Astrocyte (in vitro differentiated cells and primary cell): ENCODE results near the gene ZMIZ1. TPM values are rescaled to one million over a fixed set of nuclear protein-coding genes. Genes with fewer than 3 reads are reported as not detected.

Experiments used
- DNase-seq: peaks from one replicate; pipeline ENCODE4 v3.0.0-alpha.2; 2010; ENCODE audit warnings: low read depth
- FAIRE-seq: peaks from 2 replicates; lab custom pipeline; 2011; peaks lifted over from hg19 to GRCh38; lab: Jason Lieb, UNC
- H2AFZ ChIP-seq: 2 replicates; pipeline ENCODE4 v1.6.0; 2012; ENCODE audit warnings: low read depth, low read length, inconsistent platforms
- H3K27ac ChIP-seq: 2 replicates; pipeline ENCODE4 v1.5.1; 2011; ENCODE audit warnings: low read depth, low read length, inconsistent platforms
- H3K27me3 ChIP-seq: 2 replicates; pipeline ENCODE4 v1.6.0; 2011; ENCODE audit warnings: low read length, inconsistent platforms; ENCODE audit not compliant: insufficient read depth
- H3K36me3 ChIP-seq: 2 replicates; pipeline ENCODE4 v1.5.1; 2011; ENCODE audit warnings: low read length, inconsistent platforms; ENCODE audit not compliant: insufficient read depth
- H3K4me1 ChIP-seq: 2 replicates; pipeline ENCODE4 v1.5.1; 2011; ENCODE audit warnings: low read length, inconsistent platforms; ENCODE audit not compliant: insufficient read depth
- H3K4me2 ChIP-seq: 2 replicates; pipeline ENCODE4 v1.6.0; 2012; ENCODE audit warnings: low read length, inconsistent platforms
- H3K4me3 ChIP-seq: 2 replicates; pipeline ENCODE4 v1.5.1; 2011; ENCODE audit warnings: low read depth, mild to moderate bottlenecking, low read length, inconsistent platforms; ENCODE audit not compliant: insufficient read depth
- H3K79me2 ChIP-seq: 2 replicates; pipeline ENCODE4 v1.6.0; 2012; ENCODE audit warnings: mild to moderate bottlenecking, low read length, inconsistent platforms; ENCODE audit not compliant: insufficient read depth
- H3K9ac ChIP-seq: 2 replicates; pipeline ENCODE4 v1.6.0; 2012; ENCODE audit warnings: mild to moderate bottlenecking, low read length, inconsistent platforms
- H3K9me3 ChIP-seq: 2 replicates; pipeline ENCODE4 v1.5.1; 2012; ENCODE audit warnings: low read depth, mild to moderate bottlenecking, low read length, inconsistent platforms; ENCODE audit not compliant: insufficient read depth
- H4K20me1 ChIP-seq: 2 replicates; pipeline ENCODE4 v1.6.0; 2012; ENCODE audit warnings: low read length, inconsistent platforms; ENCODE audit not compliant: insufficient read depth
- H3K27ac Mint-ChIP-seq: one replicate; pipeline ENCODE4 v1.8.0; 2021; ENCODE audit warnings: mild to moderate bottlenecking, mixed read lengths; ENCODE audit not compliant: unreplicated experiment
- H3K27me3 Mint-ChIP-seq: one replicate; pipeline ENCODE4 v1.8.0; 2021; ENCODE audit warnings: low read depth, mixed read lengths; ENCODE audit not compliant: unreplicated experiment
- H3K36me3 Mint-ChIP-seq: one replicate; pipeline ENCODE4 v1.8.0; 2021; ENCODE audit warnings: low read depth, mixed read lengths; ENCODE audit not compliant: unreplicated experiment
- H3K4me1 Mint-ChIP-seq: one replicate; pipeline ENCODE4 v1.8.0; 2021; ENCODE audit warnings: low read depth, mixed read lengths; ENCODE audit not compliant: unreplicated experiment
- H3K4me3 Mint-ChIP-seq: one replicate; pipeline ENCODE4 v1.8.0; 2021; ENCODE audit warnings: mild to moderate bottlenecking, moderate library complexity, mixed read lengths; ENCODE audit not compliant: unreplicated experiment
- H3K9me3 Mint-ChIP-seq: one replicate; pipeline ENCODE4 v1.8.0; 2021; ENCODE audit warnings: mild to moderate bottlenecking, mixed read lengths; ENCODE audit not compliant: unreplicated experiment
- CTCF ChIP-seq: IDR thresholded peaks from 2 replicates; pipeline ENCODE4 v1.5.1; 2011; ENCODE audit warnings: low read depth, mild to moderate bottlenecking, inconsistent platforms, low read length, moderate library complexity; ENCODE audit not compliant: insufficient read depth
- EZH2 ChIP-seq: IDR thresholded peaks from 2 replicates; pipeline ENCODE4 v1.6.1; 2012; ENCODE audit warnings: mild to moderate bottlenecking, low read length, inconsistent platforms; ENCODE audit not compliant: insufficient read depth
- total RNA-seq: library from RNA; stranded (reverse); gene quantifications from 2 replicates; pipeline ENCODE4 v1.2.1, GENCODE V29; 2021

ZMIZ1 gene
- total RNA-seq, 1 donor from 2014 or later = 45.5 TPM

GRCh38 chr10:79054203-79055099, 14.3 kb upstream of the ZMIZ1 start:
- Histone ChIP-seq H3K9ac (no peak overlapping the region), H4K20me1 (no peaks in the 10 kb centered on the region), H3K79me2 (no peaks in the 10 kb centered on the region), H3K36me3 (no peaks in the 10 kb centered on the region), H3K4me1 (peaks cover 3% of the 10 kb centered on the region), H3K9me3 (no peaks in the 10 kb centered on the region), H3K27ac (no peak overlapping the region), H2AFZ (no peak overlapping the region), H3K4me2 (no peak overlapping the region), H3K27me3 (peaks cover 3% of the 10 kb centered on the region), H3K4me3 (no peak overlapping the region)
- Mint-ChIP-seq H3K4me3 (no peak overlapping the region), H3K9me3 (no peaks in the 10 kb centered on the region), H3K27ac (no peak overlapping the region), H3K27me3 (peaks cover 50% of the 10 kb centered on the region), H3K4me1 (peaks cover 7% of the 10 kb centered on the region), H3K36me3 (no peaks in the 10 kb centered on the region)
- DNase-seq = no peak
- FAIRE-seq = no peak
- no peak for TF ChIP-seq EZH2
- TF ChIP-seq CTCF = no peak

- no peak overlapping the region for H3K27ac Mint-ChIP-seq
- H3K4me3 Mint-ChIP-seq = no peak overlapping the region
- Histone ChIP-seq H3K4me2 (no peak overlapping the region), H3K27me3 (peaks cover 6% of the 10 kb centered on the region), H3K27ac (no peak overlapping the region), H3K9me3 (no peaks in the 10 kb centered on the region), H4K20me1 (no peaks in the 10 kb centered on the region), H3K9ac (no peak overlapping the region), H2AFZ (no peak overlapping the region), H3K4me3 (no peak overlapping the region), H3K79me2 (no peaks in the 10 kb centered on the region), H3K36me3 (no peaks in the 10 kb centered on the region), H3K4me1 (no peaks in the 10 kb centered on the region)
- no peaks in the 10 kb centered on the region for H3K36me3 Mint-ChIP-seq
- H3K27me3 Mint-ChIP-seq = peaks cover 53% of the 10 kb centered on the region
- TF ChIP-seq CTCF = no peak
- DNase-seq = no peak
- H3K4me1 Mint-ChIP-seq = peaks cover 3% of the 10 kb centered on the region
- FAIRE-seq = no peak
- H3K9me3 Mint-ChIP-seq = no peaks in the 10 kb centered on the region
Measured at GRCh38 chr10:79055100-79055782, 13.5 kb upstream of the ZMIZ1 start.
